Lung (tissue), 12 donors: Measurements from ENCODE around the gene PSME3IP1. TPM values are rescaled to one million over a fixed set of nuclear protein-coding genes. Genes with fewer than 3 reads are reported as not detected.
"Not testable (repeated sequence)": the region's sequence is repeated elsewhere in the genome, so short reads cannot be mapped to it uniquely, and the experiment has no call there.

Experiments used
- ATAC-seq: fragments of 200-7000 bp; cut with Tn5 transposase; one replicate; pipeline ENCODE4 v1.9.1; 2020; ENCODE audit warnings: moderate number of reproducible peaks; ENCODE audit not compliant: insufficient read depth, low FRiP score
- DNase-seq, 3 donors: peaks; one replicate each; pipeline ENCODE4 v3.0.0-alpha.2; 2013 to 2017
- H3K27ac ChIP-seq, 2 donors: one replicate each; pipeline ENCODE4 v1.5.1; 2013; ENCODE audit warnings: mild to moderate bottlenecking in 2 of 2, moderate library complexity in 2 of 2, control low read depth in 1 of 2, inconsistent platforms in 1 of 2, low read depth in 1 of 2, low read length in 1 of 2
- H3K27me3 ChIP-seq, 3 donors: one replicate each; pipeline ENCODE4 v1.5.1; 2013; ENCODE audit warnings: low read length in 2 of 3; ENCODE audit not compliant: control insufficient read depth in 3 of 3, insufficient read depth in 3 of 3
- H3K36me3 ChIP-seq, 4 donors: one replicate each; pipeline ENCODE4 v1.5.1; 2013; ENCODE audit warnings: low read length in 4 of 4, mild to moderate bottlenecking in 1 of 4, moderate library complexity in 1 of 4; ENCODE audit not compliant: control insufficient read depth in 4 of 4, insufficient read depth in 4 of 4
- H3K4me1 ChIP-seq, 5 donors: one replicate each; pipeline ENCODE4 v1.5.1; 2013; ENCODE audit warnings: low read length in 5 of 5, mild to moderate bottlenecking in 2 of 5, moderate library complexity in 1 of 5; ENCODE audit not compliant: control insufficient read depth in 5 of 5, insufficient read depth in 5 of 5
- H3K4me3 ChIP-seq: one replicate; pipeline ENCODE4 v1.5.1; 2013; ENCODE audit warnings: mild to moderate bottlenecking, control low read depth, moderate library complexity
- H3K9ac ChIP-seq, 2 donors: one replicate each; pipeline ENCODE4 v1.5.1; 2013; ENCODE audit warnings: low read length in 2 of 2, control low read depth in 1 of 2; ENCODE audit not compliant: insufficient read depth in 1 of 2
- H3K9me3 ChIP-seq, 4 donors: one replicate each; pipeline ENCODE4 v1.5.1; 2013; ENCODE audit warnings: low read length in 3 of 4, mild to moderate bottlenecking in 1 of 4, moderate library complexity in 1 of 4; ENCODE audit not compliant: control insufficient read depth in 4 of 4, insufficient read depth in 3 of 4
- WGBS, 2 donors: extraction: QIAGEN DNeasy Blood & Tissue Kit; methylation state at CpG; one replicate each; pipeline ENCODE4 v1.1.7; 2013; 5-methylcytosine and 5-hydroxymethylcytosine counted together
- polyA plus RNA-seq, 2 donors: library from polyadenylated mRNA; stranded (reverse); fragments of 200-250 nt; gene quantifications; one replicate each; pipeline ENCODE4 v1.2.1, GENCODE V29; 2013
- total RNA-seq, 2 donors: library from RNA; depleted of rRNA in 1 of 2; stranded (reverse); fragments of >200 nt in 1 of 2; gene quantifications; one replicate each; pipeline ENCODE4 v1.2.1, GENCODE V29; 2014 to 2021
- TF ChIP-seq, protein P1 (sequence below): IDR thresholded peaks from 2 replicates; pipeline ENCODE4 v1.5.1; 2012; ENCODE audit warnings: mild to moderate bottlenecking; ENCODE audit errors: control extremely low read depth, extremely low read depth
- donor health status: control.
- donor health status: control.
- donor health status: Bipolar disorder and iron deficiency.
- donor health status: healthy.
- donor health status: DM: yes; HTN: yes; CAD: no.

Gene PSME3IP1
- total and polyA plus RNA-seq, 4 donors: 59.3 to 83.1 (median 63.1) TPM

DNA sequence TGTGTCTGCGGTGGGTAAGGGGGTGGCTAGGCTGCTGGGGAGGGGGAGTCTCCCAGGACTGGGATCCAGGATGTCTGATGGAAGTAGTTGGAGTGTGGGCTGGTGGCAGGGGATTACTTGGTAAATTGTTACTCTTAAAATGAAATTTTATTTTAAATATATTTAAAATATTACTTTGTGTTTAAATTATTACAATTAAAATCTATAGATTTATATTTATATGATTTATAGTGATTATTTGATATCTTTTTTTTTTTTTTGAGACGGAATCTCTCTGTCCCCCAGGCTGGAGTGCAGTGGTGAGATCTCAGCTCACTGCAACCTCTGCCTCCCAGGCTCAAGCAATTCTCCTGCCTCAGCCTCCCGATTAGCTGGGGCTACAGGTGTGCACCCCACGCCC, 74.9 kb downstream of the PSME3IP1 start:
- peaks cover 0 to 15% (median 5%) of the 10 kb centered on the region in 4 donors for H3K36me3 ChIP-seq
- no peak for DNase-seq
- H3K4me1 ChIP-seq: peaks cover 0 to 18% (median 4%) of the 10 kb centered on the region in 5 donors
- H3K27me3 ChIP-seq: no peaks in the 10 kb centered on the region
- H3K9ac ChIP-seq: no peak overlapping the region
- no peak overlapping the region for H3K4me3 ChIP-seq
- 94 to 99% methylated on average over 4 of the region's 4 CpGs for WGBS, 2 donors
- ATAC-seq: no peak
- H3K27ac ChIP-seq: no peak overlapping the region
- H3K9me3 ChIP-seq: no peaks in the 10 kb centered on the region
- TF ChIP-seq, protein P1, sequence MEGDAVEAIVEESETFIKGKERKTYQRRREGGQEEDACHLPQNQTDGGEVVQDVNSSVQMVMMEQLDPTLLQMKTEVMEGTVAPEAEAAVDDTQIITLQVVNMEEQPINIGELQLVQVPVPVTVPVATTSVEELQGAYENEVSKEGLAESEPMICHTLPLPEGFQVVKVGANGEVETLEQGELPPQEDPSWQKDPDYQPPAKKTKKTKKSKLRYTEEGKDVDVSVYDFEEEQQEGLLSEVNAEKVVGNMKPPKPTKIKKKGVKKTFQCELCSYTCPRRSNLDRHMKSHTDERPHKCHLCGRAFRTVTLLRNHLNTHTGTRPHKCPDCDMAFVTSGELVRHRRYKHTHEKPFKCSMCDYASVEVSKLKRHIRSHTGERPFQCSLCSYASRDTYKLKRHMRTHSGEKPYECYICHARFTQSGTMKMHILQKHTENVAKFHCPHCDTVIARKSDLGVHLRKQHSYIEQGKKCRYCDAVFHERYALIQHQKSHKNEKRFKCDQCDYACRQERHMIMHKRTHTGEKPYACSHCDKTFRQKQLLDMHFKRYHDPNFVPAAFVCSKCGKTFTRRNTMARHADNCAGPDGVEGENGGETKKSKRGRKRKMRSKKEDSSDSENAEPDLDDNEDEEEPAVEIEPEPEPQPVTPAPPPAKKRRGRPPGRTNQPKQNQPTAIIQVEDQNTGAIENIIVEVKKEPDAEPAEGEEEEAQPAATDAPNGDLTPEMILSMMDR: no peak

DNA sequence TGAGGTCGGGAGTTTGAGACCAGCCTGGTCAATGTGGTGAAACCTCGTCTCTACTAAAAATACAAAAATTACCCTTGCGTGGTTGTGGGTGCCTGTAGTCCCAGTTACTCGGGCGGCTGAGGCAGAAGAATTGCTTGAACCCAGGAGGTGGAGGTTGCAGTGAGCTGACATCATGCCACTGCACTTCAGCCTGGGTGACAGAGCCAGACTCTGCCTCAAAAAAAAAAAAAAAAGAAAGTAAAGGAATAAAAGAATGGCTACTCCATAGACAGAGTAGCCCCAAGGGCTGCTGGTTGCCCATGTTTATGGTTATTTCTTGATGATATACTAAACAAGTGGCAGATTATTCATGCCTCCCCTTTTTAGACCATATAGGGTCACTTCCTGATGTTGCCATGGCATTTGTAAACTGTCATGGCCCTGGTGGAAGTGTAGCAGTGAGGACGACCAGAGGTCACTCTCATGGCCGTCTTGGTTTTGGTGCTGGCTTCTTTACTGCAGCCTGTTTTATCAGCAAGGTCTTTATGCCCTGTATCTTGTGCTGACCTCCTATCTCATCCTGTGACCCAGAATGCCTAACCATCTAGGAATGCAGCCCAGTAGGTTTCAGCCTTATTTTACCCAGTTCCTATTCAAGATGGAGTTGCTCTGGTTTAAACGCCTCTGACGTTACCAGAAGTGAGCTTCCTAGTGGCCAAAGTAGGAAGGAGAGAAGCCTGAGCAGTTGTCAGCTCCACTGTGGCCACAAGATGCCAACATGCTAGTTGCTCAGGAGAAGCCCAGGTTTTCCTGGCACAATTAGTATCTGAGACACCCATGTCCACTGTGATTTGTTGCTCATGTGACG, 76.4 kb downstream of the PSME3IP1 start:
- H3K27me3 ChIP-seq, ATAC-seq, H3K36me3 ChIP-seq, H3K9me3 ChIP-seq, H3K9ac ChIP-seq, DNase-seq, H3K27ac ChIP-seq, H3K4me3 ChIP-seq: not testable (repeated sequence)
- H3K4me1 ChIP-seq: peaks cover 0 to 19% (median 0%) of the 10 kb centered on the region in 5 donors
- WGBS, 2 donors: 84 to 86% methylated on average over 10 of the region's 10 CpGs

DNA sequence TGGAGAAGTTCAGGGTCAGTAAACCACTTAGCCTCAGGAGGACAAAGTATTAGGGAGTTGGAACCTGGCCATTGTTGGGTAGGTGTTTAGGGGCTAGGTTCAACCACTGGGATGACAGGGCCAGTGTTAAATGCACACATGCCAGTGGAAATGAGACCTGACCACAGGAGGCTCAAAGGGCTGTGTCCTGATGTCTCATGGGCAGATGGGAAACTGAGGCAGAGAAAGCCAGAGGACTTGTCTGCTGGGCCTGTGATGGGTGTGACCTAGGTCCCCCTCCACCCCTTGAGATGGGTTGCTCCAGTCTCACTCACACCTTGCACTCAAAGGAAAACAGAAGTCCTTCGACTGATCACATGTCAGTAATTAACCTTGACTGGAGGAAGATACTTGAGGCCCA, 77.4 kb downstream of the PSME3IP1 start:
- DNase-seq: no peak
- TF ChIP-seq, protein P1: no peak
- Histone ChIP-seq H3K4me3 (no peak overlapping the region), H3K4me1 (peaks cover 0 to 22% (median 0%) of the 10 kb centered on the region in 5 donors), H3K36me3 (peaks cover 0 to 4% (median under 1%) of the 10 kb centered on the region in 4 donors), H3K9me3 (no peaks in the 10 kb centered on the region), H3K9ac (no peak overlapping the region), H3K27ac (no peak overlapping the region), H3K27me3 (no peaks in the 10 kb centered on the region)
- 23 to 45% methylated on average over 1 of the region's 1 CpG for WGBS, 2 donors
- no peak for ATAC-seq

DNA sequence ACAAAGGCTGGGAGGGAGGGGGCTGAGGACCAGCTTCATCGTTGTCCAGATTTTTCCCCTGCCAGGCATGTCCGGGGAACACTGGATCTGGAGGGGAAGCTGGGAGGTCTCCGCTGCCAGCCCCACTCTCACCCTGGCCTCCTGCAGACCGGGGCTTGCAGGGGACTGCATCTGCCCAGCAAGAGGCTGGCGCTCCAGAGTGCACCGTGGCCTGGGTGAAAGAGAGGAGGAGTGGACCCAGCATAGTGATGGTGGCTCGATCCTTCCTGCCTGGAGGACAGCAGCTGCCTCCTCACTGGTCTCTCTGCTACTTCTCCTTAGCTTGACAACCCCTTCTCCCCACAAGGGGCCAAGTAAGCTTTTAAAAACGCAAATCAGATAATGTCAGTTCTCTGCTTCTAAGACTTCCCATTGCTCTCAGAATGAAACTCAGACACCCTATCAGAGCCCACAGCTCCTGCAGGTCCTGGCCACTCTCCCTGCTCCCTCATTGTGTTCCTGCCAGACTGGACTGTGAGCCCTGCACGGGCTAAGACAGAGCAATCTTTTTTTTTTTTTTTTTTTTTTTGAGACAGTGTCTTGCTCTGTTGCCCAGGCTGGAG, 78.4 kb downstream of the PSME3IP1 start:
- Histone ChIP-seq H3K9ac (no peak overlapping the region), H3K27me3 (no peaks in the 10 kb centered on the region), H3K4me3 (no peak overlapping the region), H3K9me3 (no peaks in the 10 kb centered on the region), H3K4me1 (peaks cover 0 to 20% (median 0%) of the 10 kb centered on the region in 5 donors), H3K27ac (no peak overlapping the region), H3K36me3 (peaks cover 0 to 2% (median 0%) of the 10 kb centered on the region in 4 donors)
- DNase-seq (no peak), ATAC-seq (no peak)
- 71 to 75% methylated on average over 9 of the region's 9 CpGs for WGBS, 2 donors
- TF ChIP-seq, protein P1: no peak
